Embryonic facial prominence (tissue), 1 donor: ENCODE results near the gene IL18.
"Not testable (repeated sequence)": the region's sequence is repeated elsewhere in the genome, so short reads cannot be mapped to it uniquely, and the experiment has no call there.

Source experiments
- DNase-seq: peaks from one replicate; pipeline ENCODE4 v3.0.0-alpha.2; 2016; ENCODE audit errors: extremely low spot score

Gene IL18

GRCh38 chr11:112163875-112164685, at the start of gene IL18:
TSS of gene IL18 (minus strand) at chr11:112164094. CDS start at chr11:112155053, 9,041 bp downstream.
- no peak for DNase-seq

DNA sequence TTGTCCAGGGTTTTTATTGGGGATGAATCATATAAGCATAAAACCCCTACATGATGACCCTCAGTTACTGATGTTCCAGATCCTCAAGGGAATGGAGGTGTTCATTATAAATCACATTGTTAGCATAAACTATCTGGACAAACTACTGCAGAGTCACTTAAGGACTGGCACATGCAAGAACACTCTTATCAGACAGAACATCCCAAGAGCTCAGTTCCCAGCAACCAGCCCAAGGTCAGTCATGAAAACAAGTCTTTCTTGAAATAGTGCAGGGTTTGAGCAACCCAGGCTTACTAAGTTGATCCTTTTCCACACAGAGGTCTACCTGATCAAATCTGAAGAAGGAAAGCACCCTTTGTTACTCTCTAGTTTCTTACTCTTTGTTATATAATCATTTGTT, 48.8 kb upstream of the IL18 start:
- no peak for DNase-seq

DNA sequence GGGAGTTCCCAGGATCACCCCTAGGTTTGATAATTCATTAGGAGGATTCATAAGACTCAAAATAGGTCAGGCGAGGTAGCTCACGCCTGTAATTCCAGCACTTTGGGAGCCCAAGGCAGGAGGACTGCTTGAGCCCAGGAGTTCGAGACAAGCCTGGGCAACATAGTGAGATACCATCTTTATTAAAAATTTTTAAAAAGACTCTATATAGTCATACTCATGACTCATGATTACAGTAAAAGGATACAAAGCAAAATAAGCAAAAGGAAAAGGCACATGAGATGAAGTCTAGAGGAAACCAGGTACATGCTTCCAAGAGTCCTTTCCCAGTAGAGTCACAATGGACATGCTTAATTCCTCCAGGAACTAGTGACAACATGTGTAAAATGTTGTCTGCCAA, 48.4 kb upstream of the IL18 start:
- DNase-seq = no peak

DNA sequence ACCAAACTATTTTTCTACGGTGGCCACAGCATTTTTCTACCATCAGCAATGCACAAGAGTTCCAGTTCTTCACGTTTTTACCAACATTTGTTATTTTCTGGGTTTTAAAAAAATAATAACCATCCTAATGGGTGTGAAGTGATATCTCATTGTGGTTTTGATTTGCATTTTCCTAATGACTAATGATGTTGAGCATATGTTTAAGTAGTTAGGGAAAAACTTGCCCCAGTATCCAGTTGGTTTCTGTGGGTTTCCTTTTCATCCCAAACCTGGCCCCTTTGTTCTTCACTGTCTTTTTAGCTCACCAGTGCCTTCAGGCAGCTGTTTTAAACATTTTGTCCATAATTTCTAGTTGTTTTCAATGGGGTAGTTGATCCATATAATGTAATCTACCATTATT, 47.6 kb upstream of the IL18 start:
- no peak for DNase-seq

DNA sequence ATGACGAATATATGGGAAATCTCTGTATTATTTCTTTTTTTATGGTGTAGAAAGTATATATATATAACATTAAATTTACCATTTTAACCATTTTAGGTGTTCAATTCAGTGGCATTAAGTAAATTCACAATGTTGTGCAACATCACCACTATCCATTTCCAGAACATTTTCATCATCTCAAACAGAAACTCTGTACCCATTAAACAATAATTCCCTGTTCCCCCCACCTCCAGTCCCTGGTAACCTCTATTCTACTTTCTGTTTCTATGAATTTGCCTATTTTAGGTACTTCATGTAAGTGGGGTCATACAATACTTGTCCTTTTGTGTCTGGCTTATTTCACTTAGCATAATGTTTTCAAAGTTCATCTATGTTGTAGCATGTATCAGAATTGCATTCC, 47.0 kb upstream of the IL18 start:
- no peak for DNase-seq

GRCh38 chr11:112206071-112206470, 42.2 kb upstream of the IL18 start:
- no peak for DNase-seq

DNA sequence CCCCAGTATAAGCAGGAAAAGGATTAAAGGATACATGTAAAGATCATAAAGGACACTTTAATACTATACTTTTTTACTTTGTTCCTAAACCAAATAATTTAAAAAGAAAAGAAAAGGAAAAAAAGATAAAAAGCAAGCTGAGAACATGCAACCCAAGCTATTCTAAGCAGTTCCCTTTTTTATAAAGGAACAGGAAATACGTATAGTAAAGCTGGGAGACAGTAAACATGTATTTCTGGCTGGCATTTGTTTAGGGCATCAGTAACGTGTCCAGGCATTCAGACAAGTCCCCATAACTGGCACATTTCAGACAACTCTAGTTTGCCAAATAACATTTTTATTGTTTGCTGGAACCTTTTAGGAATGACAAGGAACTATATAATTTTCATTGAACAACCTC, 36.4 kb upstream of the IL18 start:
- no peak for DNase-seq

DNA sequence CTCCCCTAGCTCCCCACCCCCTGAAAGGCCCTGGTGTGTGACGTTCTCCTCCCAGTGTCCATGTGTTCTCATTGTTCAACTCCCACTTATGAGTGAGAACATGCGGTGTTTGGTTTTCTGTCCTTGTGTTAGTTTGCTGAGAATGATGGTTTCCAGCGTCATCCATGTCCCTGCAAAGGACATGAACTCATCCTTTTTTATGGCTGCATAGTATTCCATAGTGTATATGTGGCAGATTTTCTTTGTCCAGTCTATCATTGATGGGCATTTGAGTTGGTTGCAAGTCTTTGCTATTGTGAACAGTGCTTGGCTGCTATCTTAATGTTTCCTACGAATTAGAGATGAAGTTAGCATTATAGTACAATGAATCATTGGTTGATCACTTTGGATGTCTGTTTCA, 35.2 kb upstream of the IL18 start:
- not testable (repeated sequence) for DNase-seq

DNA sequence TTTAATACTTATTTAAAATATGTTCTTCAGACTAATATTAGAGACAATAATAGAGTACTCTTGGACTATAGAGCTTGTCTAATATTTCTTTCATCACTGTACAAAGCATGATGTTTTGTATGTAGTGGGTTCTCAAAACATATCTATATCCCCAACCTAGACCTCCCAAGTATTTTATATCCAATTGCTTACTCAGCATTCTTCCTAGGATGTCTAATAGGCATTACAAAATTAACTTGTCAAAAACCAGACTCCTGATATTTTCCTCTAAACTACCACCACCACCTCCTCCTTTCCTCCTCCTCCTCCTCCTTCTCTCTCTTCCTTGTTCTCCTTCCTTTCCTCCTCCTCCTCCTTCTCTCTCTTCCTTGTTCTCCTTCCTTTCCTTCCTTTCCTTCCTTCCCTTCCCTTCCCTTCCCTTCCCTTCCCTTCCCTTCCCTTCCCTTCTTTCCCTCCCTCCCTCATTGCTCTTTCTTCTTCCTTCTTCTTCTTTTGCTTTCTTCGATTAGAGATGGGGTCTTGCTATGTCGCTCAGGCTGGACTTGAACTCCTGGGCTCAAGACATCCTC, 32.7 kb upstream of the IL18 start:
- no peak for DNase-seq

DNA sequence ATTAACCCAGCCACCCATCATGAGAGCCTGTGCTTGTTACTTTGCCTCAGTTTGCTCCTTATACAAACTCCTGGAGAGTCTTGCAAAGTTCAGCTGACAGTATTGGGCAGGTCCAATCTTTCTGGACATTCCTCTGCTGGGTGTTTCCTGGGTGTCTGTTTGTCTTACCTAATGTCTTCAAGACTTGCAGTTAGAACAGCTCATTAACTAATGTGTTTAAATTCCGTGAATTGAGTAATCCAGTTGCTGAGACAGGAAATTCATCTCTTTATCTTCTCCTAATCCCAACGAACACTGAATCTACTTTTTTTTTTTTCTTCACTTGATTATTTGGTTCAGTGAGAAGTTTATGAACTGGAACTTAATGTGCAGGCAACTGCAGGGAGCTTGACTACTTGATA, 32.1 kb upstream of the IL18 start:
- DNase-seq = no peak

DNA sequence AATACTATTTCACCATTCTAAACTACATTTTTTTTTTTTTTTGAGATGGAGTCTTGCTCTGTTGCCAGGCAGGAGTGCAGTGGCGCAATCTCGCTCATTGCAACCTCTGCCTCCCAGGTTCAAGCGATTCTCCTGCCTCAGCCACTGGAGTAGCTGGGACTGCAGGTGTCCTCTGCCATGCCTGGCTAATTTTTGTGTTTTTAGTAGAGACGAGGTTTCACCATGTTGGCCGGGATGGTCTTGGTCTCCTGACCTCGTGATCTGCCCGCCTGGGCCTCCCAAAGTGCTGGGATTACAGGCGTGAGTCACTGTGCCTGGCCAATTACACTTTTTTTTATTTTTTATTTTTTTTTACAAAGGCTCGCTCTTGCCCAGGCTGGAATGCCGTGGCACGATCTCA, 31.2 kb upstream of the IL18 start:
- DNase-seq = not testable (repeated sequence)

DNA sequence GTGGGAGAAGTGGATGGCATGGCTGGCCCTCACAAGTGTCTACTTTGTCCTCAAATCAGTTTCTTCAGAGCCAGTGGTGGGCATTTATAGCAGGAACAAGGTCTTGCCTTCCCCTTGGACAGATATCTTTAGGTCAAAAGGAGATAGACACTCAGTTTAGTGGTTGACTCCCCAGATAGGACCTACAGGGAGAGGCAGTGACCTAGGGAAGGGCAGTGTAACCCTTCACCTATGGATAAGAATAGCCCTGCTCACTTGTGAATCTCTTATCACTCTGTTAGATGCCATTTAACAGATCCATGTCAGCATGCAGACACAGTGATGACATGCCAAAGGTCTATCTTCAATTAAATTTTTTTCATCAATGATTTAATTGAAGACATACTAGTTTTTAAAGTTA, 22.4 kb upstream of the IL18 start:
- DNase-seq = no peak

DNA sequence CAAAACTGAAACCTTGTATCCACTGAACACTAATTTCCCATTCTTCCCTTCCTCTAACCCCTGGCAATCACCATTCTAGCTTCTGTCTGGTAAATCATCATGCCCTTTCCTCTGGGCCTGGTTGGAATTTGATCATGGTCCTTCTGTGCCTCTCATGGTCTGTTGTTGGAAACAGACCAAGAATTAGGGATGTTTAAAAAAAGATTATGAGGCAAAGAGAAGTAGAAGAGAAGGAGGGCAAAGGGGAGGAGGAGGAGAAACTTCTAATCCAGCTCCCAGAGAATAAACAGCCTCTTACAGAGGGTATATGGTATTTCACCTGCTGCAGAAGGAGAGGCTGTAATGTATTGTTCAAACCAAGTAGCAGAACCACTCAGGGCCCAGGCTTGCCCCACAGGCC, 22.0 kb upstream of the IL18 start:
- no peak for DNase-seq

GRCh38 chr11:112182867-112183266, 19.0 kb upstream of the IL18 start:
- no peak for DNase-seq

GRCh38 chr11:112179601-112180000, 15.7 kb upstream of the IL18 start:
- DNase-seq = no peak

- DNase-seq = no peak
Observed at GRCh38 chr11:112178936-112179335, 15.0 kb upstream of the IL18 start.

DNA sequence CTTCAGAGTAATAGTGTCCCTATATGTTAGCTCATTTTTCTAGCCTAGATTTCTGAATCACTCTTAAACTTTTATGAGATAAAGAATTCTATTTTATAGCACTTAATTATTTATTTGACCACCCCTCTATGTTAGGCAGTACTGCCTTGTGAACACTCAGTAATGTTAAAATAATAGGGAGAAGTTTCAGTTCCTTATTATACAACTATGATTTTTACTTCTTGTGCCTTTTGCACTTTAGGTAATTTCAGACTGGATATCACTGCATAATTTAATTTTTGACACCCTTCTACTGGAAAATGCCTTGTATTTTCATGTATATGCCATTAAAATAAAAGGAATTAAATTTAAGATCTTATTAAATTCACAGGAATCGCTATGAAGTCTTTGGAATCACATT, 14.5 kb upstream of the IL18 start:
- no peak for DNase-seq

- DNase-seq = no peak
Observed at GRCh38 chr11:112177589-112177988, 13.7 kb upstream of the IL18 start.

GRCh38 chr11:112176077-112176476, 12.2 kb upstream of the IL18 start:
- peak; percentile 13 for DNase-seq

- DNase-seq = no peak
Observed at GRCh38 chr11:112175599-112175952, 11.7 kb upstream of the IL18 start.

DNA sequence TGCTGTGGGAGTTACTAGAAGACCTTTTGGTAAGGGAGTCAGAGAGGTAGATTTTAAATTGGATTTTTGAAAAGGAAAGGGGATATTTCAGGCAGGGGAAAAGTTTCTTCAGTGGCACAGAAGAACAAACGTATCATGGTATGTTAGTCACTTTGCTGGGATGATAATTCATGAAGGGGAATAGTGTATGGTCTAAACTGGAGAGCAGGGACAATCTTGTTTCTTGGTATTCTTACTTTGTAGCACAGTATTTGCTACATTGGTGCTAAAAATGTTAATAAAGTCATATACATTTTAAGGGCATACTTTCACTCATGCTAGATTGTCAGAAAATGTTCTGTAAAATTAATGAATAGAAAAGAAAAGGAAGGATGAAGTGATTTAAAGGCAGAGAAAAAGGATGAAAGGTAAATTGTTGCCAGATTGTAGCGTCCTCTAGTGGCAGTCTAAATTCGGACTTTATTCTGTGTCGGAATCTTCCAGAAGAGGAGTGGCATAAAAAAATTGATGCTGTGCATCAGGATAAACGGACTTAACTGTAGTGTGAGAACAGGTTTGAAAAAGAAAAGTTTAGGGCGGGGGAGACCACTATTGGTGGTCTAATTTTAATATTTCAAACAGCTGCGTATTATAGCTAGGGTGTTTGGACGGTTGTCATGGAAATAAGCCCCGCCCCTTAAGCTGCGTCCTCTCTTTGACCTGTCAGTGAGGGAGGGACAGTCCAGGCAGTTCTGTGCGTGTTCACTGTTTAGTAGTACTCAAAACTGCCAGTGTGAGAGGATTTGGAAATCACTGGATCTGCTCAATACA, 11.1 kb upstream of the IL18 start, which contains the start of gene BCO2:
Gene BCO2, plus strand, starts transcription at position 724 of the 810 bp plus-strand sequence. CDS start 90 bp downstream, outside the sequence.
- peak; percentile 61 for DNase-seq

DNA sequence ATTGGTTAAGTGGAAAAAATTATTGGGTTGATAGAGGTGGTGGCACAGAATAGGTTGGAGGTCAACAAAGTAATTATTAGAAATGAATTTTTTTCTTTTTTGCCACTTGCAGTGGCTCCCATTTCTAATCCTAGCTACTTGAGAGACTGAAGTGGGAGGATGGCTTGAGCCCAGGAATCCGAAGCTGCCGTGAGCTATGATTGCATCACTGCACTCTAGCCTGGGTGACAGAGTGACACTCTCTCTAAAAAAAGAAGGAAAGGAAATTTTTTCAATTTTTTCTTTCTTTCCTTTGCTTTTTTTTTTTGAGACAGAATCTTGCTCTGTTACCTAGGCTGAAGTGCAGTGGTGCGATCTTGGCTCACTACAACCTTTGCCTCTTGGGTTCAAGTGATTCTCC, 9.3 kb upstream of the IL18 start:
- no peak for DNase-seq
